Heart right ventricle (tissue), 16 donors: ENCODE results near the gene STAM2. TPM values are rescaled to one million over a fixed set of nuclear protein-coding genes. Genes with fewer than 3 reads are reported as not detected.
A peak's percentile ranks its signal among the peaks of the same experiment; 100 is the strongest.
"Not testable (repeated sequence)": the region's sequence is repeated elsewhere in the genome, so short reads cannot be mapped to it uniquely, and the experiment has no call there.

Experiments used
- ATAC-seq, 8 donors: fragments of 200-7000 bp; cut with Tn5 transposase; one replicate each; pipeline ENCODE4 v1.9.1; 2020; ENCODE audit warnings: mild to moderate bottlenecking in 8 of 8, moderate library complexity in 8 of 8, moderate number of reproducible peaks in 1 of 8
- DNase-seq, 2 donors: peaks; one replicate each; pipeline ENCODE4 v3.0.0-alpha.2; 2020
- H3K27ac ChIP-seq, 10 donors: fragments of 200-600 bp; sonication (generic) in 2 of 10; one replicate each; pipeline versions ENCODE4 v1.5.0 to v1.8.0; 2020 to 2022; ENCODE audit warnings: mild to moderate bottlenecking in 3 of 10
- H3K27me3 ChIP-seq, 7 donors: fragments of 200-600 bp; one replicate each; pipeline ENCODE4 v1.8.0; 2021 to 2022; ENCODE audit warnings: mild to moderate bottlenecking in 2 of 7
- H3K36me3 ChIP-seq, 9 donors: fragments of 200-600 bp; sonication (generic) in 1 of 9; one replicate each; pipeline versions ENCODE4 v1.5.0 to v1.8.0; 2020 to 2022; ENCODE audit warnings: mild to moderate bottlenecking in 2 of 9
- H3K4me1 ChIP-seq, 9 donors: fragments of 200-600 bp; sonication (generic) in 1 of 9; one replicate each; pipeline versions ENCODE4 v1.5.0 to v1.8.0; 2020 to 2022; ENCODE audit warnings: mild to moderate bottlenecking in 4 of 9
- H3K4me3 ChIP-seq, 10 donors: fragments of 200-600 bp; sonication (generic) in 2 of 10; one replicate each; pipeline versions ENCODE4 v1.5.0 to v1.8.0; 2020 to 2022; ENCODE audit warnings: mild to moderate bottlenecking in 7 of 10, moderate library complexity in 2 of 10
- H3K9me3 ChIP-seq, 11 donors: fragments of 200-600 bp in 10 of 11; sonication (generic) in 2 of 11; one replicate each; pipeline versions ENCODE4 v1.5.0 to v1.8.0; 2013 to 2022; ENCODE audit warnings: mild to moderate bottlenecking in 2 of 11, control low read depth in 1 of 11, moderate library complexity in 1 of 11
- WGBS, 2 donors: extraction: QIAGEN DNeasy Blood & Tissue Kit; methylation state at CpG; one replicate each; pipeline ENCODE4 v1.1.7; 2013; ENCODE audit warnings: inconsistent platforms in 1 of 2; 5-methylcytosine and 5-hydroxymethylcytosine counted together
- intact Hi-C, 10 donors: fragments of 100-400 bp; cut with DNase I; formaldehyde crosslinking; loops; one replicate each; pipeline versions ENCODE4 v1.11.1 to v1.14.2; 2022
- polyA plus RNA-seq, 2 donors: library from polyadenylated mRNA; stranded (reverse); fragments of 200-250 nt; gene quantifications; one replicate each; pipeline ENCODE4 v1.2.3, GENCODE V29; 2013
- total RNA-seq, 10 donors: library from RNA; stranded (reverse); fragmentation: NEBNext Ultra II Directional in 3 of 10; extraction: Animal tissue kit (Norgen Biotek cat#: 25700) in 3 of 10; gene quantifications; one replicate each; pipeline versions ENCODE4 v1.2.1 to v1.2.4, GENCODE V29; 2021 to 2023
- TF ChIP-seq, protein P1 (sequence below), 9 donors: fragments of 200-600 bp; sonication (generic) in 2 of 9; IDR thresholded peaks; one replicate each; pipeline versions ENCODE4 v1.5.0 to v1.8.0; 2021 to 2022; ENCODE audit warnings: antibody characterized with exemption in 9 of 9, mild to moderate bottlenecking in 5 of 9, moderate library complexity in 1 of 9
- donor health status: Arrhythmogenic right ventricular cardiomyopathy.
- donor health status: ischemic (EF 13 %, LVEDD 7.1; RV severe dilation, severe dysfunction).
- donor health status: healthy with polysubstance abuse.
- donor health status: DM: no; HTN: yes; CAD: no.
- donor health status: DM: no; HTN: no; CAD: no.
- donor health status: ischemic (EF 25% LVEDD 6.9; RV normal size, moderate dysfunction).
- donor health status: ischemic (EF 25% LVEDD 5.7; RV mildly dilated, moderate dysfunction).
- donor health status: healthy.
- donor health status: DM: yes; HTN: yes; CAD: no.
- donor health status: Ischemic cardiomyopathy.
- donor health status: ischemic (EF 35%, LVEDD 5.7; RV mildly dilated, moderate dysfunction).
- donor health status: nonischemic (EF 11% LVEDD 7.7; RV severe dilation, severe dysfunction).
- donor health status: DM: yes; HTN: yes; CAD: no.
- donor health status: PGD.
- donor health status: ischemic (EF 29% LVEDD 5.4; RV normal size, mild dysfunction).
- donor health status: nonischemic (EF 23%, LVEDD 6.1; RV moderate dilation, normal function).

The STAM2 gene
- total and polyA plus RNA-seq, 12 donors = 6.9 to 35.9 (median 25.0) TPM

DNA sequence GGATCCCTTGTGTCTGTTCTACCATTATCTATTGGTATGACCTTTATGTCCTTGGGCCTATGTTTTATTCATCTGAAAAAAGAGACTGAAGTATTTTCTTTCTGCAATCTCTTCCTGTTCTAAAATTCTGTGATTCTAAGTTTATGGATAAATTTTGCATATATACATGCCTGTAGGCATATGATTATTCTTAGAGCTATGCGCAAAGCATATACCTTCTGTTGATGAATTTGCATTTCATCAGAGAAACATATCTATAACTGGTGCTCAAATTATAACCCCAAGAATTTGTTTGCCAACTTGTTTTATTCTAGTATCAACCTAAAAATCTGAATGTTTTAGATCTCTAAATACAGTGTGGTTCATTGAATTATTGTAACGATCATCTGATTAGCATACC, 83.5 kb downstream of the STAM2 start:
- peaks cover 0 to 13% (median 0%) of the 10 kb centered on the region in 9 donors for H3K4me1 ChIP-seq
- WGBS, 2 donors = 95 to 96% methylated on average over 2 of the region's 2 CpGs
- no peaks in the 10 kb centered on the region for H3K36me3 ChIP-seq
- intact Hi-C loops = no loop called here
- H3K27ac ChIP-seq = no peak overlapping the region
- ATAC-seq (no peak), DNase-seq (no peak)
- peaks cover 0 to 5% (median 0%) of the 10 kb centered on the region in 7 donors for H3K27me3 ChIP-seq
- no peaks in the 10 kb centered on the region for H3K9me3 ChIP-seq
- TF ChIP-seq, protein P1, sequence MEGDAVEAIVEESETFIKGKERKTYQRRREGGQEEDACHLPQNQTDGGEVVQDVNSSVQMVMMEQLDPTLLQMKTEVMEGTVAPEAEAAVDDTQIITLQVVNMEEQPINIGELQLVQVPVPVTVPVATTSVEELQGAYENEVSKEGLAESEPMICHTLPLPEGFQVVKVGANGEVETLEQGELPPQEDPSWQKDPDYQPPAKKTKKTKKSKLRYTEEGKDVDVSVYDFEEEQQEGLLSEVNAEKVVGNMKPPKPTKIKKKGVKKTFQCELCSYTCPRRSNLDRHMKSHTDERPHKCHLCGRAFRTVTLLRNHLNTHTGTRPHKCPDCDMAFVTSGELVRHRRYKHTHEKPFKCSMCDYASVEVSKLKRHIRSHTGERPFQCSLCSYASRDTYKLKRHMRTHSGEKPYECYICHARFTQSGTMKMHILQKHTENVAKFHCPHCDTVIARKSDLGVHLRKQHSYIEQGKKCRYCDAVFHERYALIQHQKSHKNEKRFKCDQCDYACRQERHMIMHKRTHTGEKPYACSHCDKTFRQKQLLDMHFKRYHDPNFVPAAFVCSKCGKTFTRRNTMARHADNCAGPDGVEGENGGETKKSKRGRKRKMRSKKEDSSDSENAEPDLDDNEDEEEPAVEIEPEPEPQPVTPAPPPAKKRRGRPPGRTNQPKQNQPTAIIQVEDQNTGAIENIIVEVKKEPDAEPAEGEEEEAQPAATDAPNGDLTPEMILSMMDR (IDR thresholded peaks at IDR 0.05) = no peak
- no peak overlapping the region for H3K4me3 ChIP-seq

DNA sequence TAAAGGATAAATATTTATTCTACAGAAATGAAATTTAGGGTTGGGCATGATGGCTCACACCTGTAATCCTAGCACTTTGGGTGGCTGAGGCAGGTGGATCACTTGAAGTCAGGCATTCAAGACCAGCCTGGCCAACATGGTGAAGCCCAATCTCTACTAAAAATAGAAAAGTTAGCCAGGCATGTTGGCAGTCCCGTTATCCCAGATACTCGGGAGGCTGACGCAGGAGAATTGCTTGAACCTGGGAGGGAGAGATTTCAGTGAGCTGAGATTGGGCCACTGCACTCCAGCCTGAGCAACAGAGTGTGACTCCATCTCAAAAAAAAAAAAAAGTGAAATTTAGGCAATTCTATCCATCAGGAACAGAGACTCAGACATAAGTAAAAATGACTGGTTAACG, 84.8 kb downstream of the STAM2 start:
- H3K4me1 ChIP-seq = peaks cover 0 to 13% (median 0%) of the 10 kb centered on the region in 9 donors
- H3K27ac ChIP-seq, H3K27me3 ChIP-seq, H3K9me3 ChIP-seq, intact Hi-C loops, H3K36me3 ChIP-seq, DNase-seq, H3K4me3 ChIP-seq: not testable (repeated sequence)
- 59 to 75% methylated on average over 4 of the region's 4 CpGs for WGBS, 2 donors
- peak in 6 of 8 donors; percentile 48 to 76 (median 74) for ATAC-seq

DNA sequence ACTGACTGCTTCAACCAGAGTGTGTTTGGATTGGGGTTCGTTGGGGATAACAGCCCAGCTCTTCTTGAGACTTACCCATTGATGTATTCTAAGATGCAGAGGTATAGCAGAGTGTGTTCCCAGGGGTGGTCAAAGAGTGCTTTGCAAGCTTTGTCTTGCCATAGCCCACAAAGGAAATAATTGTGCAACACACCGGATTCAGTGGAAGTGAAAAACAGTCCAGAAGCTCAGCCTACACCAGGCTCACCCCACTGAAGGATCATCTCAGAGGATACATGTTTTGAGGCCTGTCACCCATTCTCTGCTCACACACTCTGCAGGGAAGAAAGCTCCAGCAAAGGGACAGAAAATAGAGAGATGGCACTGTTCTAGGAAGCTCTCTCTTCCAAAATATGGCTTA, 86.3 kb downstream of the STAM2 start:
- H3K27ac ChIP-seq = no peak overlapping the region
- DNase-seq = no peak
- intact Hi-C loops = no loop called here
- H3K9me3 ChIP-seq = no peaks in the 10 kb centered on the region
- TF ChIP-seq, protein P1 (IDR thresholded peaks at IDR 0.05) = no peak
- no peaks in the 10 kb centered on the region for H3K36me3 ChIP-seq
- peak in 1 of 8 donors; percentile 51 for ATAC-seq
- H3K4me1 ChIP-seq = peaks cover 0 to 13% (median 0%) of the 10 kb centered on the region in 9 donors
- no peak overlapping the region for H3K4me3 ChIP-seq
- WGBS, 2 donors = 76 to 83% methylated on average over 2 of the region's 2 CpGs
- H3K27me3 ChIP-seq = no peaks in the 10 kb centered on the region

DNA sequence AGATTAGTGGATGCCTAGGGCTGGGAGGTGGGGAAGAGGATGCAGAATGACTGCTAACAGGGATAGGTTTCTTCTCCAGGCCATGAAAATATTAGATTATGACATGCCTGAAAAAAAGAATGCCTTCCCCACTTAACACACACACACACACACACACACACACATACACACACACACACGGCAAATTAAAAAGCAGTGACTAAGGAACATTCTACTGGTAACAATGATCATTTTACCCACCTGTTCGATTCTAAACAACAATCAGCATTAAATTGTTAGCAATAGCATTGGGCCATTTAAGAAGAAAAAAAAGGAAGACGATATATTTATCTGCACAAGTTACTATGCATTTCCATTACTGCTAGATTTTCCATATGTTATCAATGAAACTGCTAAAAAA, 87.6 kb downstream of the STAM2 start:
- TF ChIP-seq, protein P1 (IDR thresholded peaks at IDR 0.05) = no peak
- H3K27me3 ChIP-seq = no peaks in the 10 kb centered on the region
- intact Hi-C loops = no loop called here
- H3K27ac ChIP-seq = no peak overlapping the region
- H3K4me1 ChIP-seq = peaks cover 0 to 13% (median 0%) of the 10 kb centered on the region in 9 donors
- 80 to 86% methylated on average over 3 of the region's 3 CpGs for WGBS, 2 donors
- ATAC-seq (no peak), DNase-seq (no peak)
- H3K4me3 ChIP-seq = no peak overlapping the region
- no peaks in the 10 kb centered on the region for H3K36me3 ChIP-seq
- no peaks in the 10 kb centered on the region for H3K9me3 ChIP-seq

DNA sequence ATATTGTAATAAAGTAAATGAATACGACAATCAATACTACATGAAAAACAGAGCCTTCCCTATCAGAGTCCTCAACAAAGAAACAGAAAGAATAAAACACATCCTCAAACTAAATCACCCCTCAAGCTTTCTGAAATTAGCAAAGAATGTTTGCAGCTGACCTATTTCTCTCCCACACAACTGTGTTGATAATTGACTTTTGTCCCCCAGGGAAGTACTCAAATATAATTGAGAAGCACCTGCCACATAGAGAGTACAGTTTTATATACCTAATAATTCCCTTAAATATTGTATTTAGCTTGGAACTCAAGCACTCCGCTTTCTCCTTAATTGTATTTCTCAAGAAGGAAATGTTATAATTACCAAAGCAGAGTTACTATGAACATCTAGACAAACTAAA, 89.3 kb downstream of the STAM2 start:
- Histone ChIP-seq H3K9me3 (no peaks in the 10 kb centered on the region), H3K27me3 (no peaks in the 10 kb centered on the region), H3K4me1 (peaks cover 0 to 13% (median 0%) of the 10 kb centered on the region in 9 donors), H3K36me3 (no peaks in the 10 kb centered on the region), H3K27ac (no peak overlapping the region), H3K4me3 (no peak overlapping the region)
- intact Hi-C loops = no loop called here
- WGBS, 2 donors = 97% methylated on average over 2 of the region's 2 CpGs
- no peak for DNase-seq
- TF ChIP-seq, protein P1 (IDR thresholded peaks at IDR 0.05) = no peak
- no peak for ATAC-seq
